ENCODE data around the gene SYNPR. TPM values are rescaled to one million over a fixed set of nuclear protein-coding genes. Genes with fewer than 3 reads are reported as not detected.

The SYNPR gene
- total RNA-seq, 1 experiment from 2014 or later, result 0.17 TPM

DNA sequence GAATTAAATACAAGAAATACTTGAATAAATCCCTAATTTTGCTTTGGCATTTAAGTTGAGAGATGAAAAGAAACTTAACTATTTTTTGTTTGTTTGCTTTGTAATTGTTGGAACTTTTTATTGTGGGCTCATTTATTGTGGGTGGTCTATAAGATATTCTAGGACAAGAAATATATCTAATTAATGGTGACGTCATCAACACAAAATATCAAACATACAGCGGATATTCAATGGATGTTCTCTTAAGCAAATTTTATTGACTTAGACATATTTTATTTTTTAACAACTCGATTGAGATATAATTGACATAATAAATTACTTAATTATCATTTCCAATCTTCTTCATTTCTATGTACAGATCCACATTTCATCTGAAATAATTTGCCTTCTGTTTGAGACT lies 30.0 kb downstream of the SYNPR start:
- Mint-ChIP-seq H3K4me3 (no peak overlapping the region), H3K27ac (no peak overlapping the region), H3K9me3 (no peaks in the 10 kb centered on the region; a peak in 1 of 5 replicates), H3K36me3 (ENCODE audit: insufficient read depth in 1 of 3, low read depth in 3 of 3) (no peaks in the 10 kb centered on the region), H3K4me1 (peaks cover 9 to 10% of the 10 kb centered on the region in 2 experiments), H3K27me3 (ENCODE audit: low read depth) (peaks cover 78% of the 10 kb centered on the region)
- H2BK20ac ChIP-seq (ENCODE audit: low read depth, low read length, poor library complexity, severe bottlenecking), result no peak overlapping the region
- no peak overlapping the region for H3K27ac ChIP-seq (ENCODE audit: insufficient read length, low read depth, low read length)
- no peaks in the 10 kb centered on the region for H3K79me2 ChIP-seq (ENCODE audit: insufficient read depth, low read length)
- no peak overlapping the region for H4K91ac ChIP-seq (ENCODE audit: insufficient read length, low read depth, low read length)
- H2BK5ac ChIP-seq (ENCODE audit: insufficient read length, low read length), result no peak overlapping the region
- no peaks in the 10 kb centered on the region for H3K23me2 ChIP-seq (ENCODE audit: insufficient read length, low read depth, low read length, poor library complexity, severe bottlenecking)
- no peak overlapping the region for H3K4ac ChIP-seq (ENCODE audit: low read depth, low read length)
- no peaks in the 10 kb centered on the region for H3K9me3 ChIP-seq (ENCODE audit: control insufficient read depth, low read depth, low read length)
- WGBS (ENCODE audit: extremely low coverage, insufficient read length, low lambda C conversion rate), result no CpG with 5 or more reads among the region's 3 CpGs
- H3K23ac ChIP-seq (ENCODE audit: insufficient read length, low read depth, low read length), result no peak overlapping the region
- no peak overlapping the region for H3K56ac ChIP-seq (ENCODE audit: insufficient read length, low read depth, low read length)
- no peak overlapping the region for H4K8ac ChIP-seq (replicated peaks; ENCODE audit: insufficient read length, low read depth, low read length)
- H2BK12ac ChIP-seq (ENCODE audit: insufficient read length, low read depth, low read length), result no peak overlapping the region
- no peak overlapping the region for H2BK15ac ChIP-seq (ENCODE audit: low read depth, low read length)
- no peak overlapping the region for H2BK120ac ChIP-seq (ENCODE audit: low read depth, low read length, poor library complexity, severe bottlenecking)
- peaks cover 4% of the 10 kb centered on the region; the same call in 1 of the 2 replicates for H3K4me1 ChIP-seq (ENCODE audit: insufficient read depth, low read length)
- no peak overlapping the region for H3K14ac ChIP-seq (ENCODE audit: insufficient read depth, low read length)
- H2AK5ac ChIP-seq (ENCODE audit: insufficient read length, low read length), result no peak overlapping the region
- H3K18ac ChIP-seq (ENCODE audit: insufficient read length, low read depth, low read length), result no peak overlapping the region
- peaks cover 46% of the 10 kb centered on the region; the same call in 1 of the 2 replicates for H3K27me3 ChIP-seq (ENCODE audit: insufficient read depth, low read length)
- no peak overlapping the region for H2AFZ ChIP-seq (ENCODE audit: low read length)
- H3K79me1 ChIP-seq (ENCODE audit: insufficient read depth, low read depth, low read length, poor library complexity, severe bottlenecking), result no peaks in the 10 kb centered on the region
- H3K9ac ChIP-seq (ENCODE audit: extremely low read depth, insufficient read length, low read length), result no peak overlapping the region
- DNase-seq, result no peak
- no peaks in the 10 kb centered on the region for H4K20me1 ChIP-seq (ENCODE audit: control insufficient read depth, insufficient read depth, insufficient read length)
- TF ChIP-seq, protein P1, sequence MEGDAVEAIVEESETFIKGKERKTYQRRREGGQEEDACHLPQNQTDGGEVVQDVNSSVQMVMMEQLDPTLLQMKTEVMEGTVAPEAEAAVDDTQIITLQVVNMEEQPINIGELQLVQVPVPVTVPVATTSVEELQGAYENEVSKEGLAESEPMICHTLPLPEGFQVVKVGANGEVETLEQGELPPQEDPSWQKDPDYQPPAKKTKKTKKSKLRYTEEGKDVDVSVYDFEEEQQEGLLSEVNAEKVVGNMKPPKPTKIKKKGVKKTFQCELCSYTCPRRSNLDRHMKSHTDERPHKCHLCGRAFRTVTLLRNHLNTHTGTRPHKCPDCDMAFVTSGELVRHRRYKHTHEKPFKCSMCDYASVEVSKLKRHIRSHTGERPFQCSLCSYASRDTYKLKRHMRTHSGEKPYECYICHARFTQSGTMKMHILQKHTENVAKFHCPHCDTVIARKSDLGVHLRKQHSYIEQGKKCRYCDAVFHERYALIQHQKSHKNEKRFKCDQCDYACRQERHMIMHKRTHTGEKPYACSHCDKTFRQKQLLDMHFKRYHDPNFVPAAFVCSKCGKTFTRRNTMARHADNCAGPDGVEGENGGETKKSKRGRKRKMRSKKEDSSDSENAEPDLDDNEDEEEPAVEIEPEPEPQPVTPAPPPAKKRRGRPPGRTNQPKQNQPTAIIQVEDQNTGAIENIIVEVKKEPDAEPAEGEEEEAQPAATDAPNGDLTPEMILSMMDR (conservative IDR thresholded peaks at IDR 0.05), result no peak
- no peak overlapping the region for H4K5ac ChIP-seq (ENCODE audit: insufficient read length, low read depth, low read length)
- no peak overlapping the region for H3T11ph ChIP-seq (ENCODE audit: low read length)
- H3K4me2 ChIP-seq (ENCODE audit: insufficient read depth, insufficient read length, low read length), result no peak overlapping the region

All from H9 (cell line).